Erythroblast (primary cell): ENCODE results near the gene ITGA5.

ENCODE experiments used
- DNase-seq, 2 experiments: peaks; one replicate each; lab custom pipeline; 2025; lab: John Stamatoyannopoulos, UW
- GATA1 ChIP-seq: IDR thresholded peaks from 2 replicates; pipeline ENCODE4 v1.6.1; 2011; ENCODE audit warnings: low read depth, mild to moderate bottlenecking, control low read depth, low read length, moderate library complexity
- POLR2A ChIP-seq: IDR thresholded peaks from 2 replicates; pipeline ENCODE4 v1.6.1; 2011; ENCODE audit warnings: mild to moderate bottlenecking, low read length

ITGA5 gene

GRCh38 chr12:54412348-54412747, 6.7 kb downstream of the ITGA5 start:
- no peak for DNase-seq

GRCh38 chr12:54411391-54412241, 7.5 kb downstream of the ITGA5 start:
- no peak for TF ChIP-seq POLR2A
- no peak for TF ChIP-seq GATA1

More at GRCh38 chr12:54412348-54412747, 6.7 kb downstream of the ITGA5 start:
- no peak for TF ChIP-seq GATA1
- TF ChIP-seq POLR2A, result no peak

GRCh38 chr12:54409267-54409666, 9.8 kb downstream of the ITGA5 start:
- no peak for TF ChIP-seq GATA1
- DNase-seq, result no peak

More at GRCh38 chr12:54411391-54412241, 7.5 kb downstream of the ITGA5 start:
- DNase-seq, result peak; percentile 46 to 66

GRCh38 chr12:54407183-54407905, 11.7 kb downstream of the ITGA5 start:
- TF ChIP-seq POLR2A (no peak), GATA1 (no peak)
- DNase-seq, result no peak

- TF ChIP-seq GATA1 (no peak), POLR2A (no peak)
- DNase-seq, result no peak
Observed at GRCh38 chr12:54405573-54405972, 13.5 kb downstream of the ITGA5 start.

GRCh38 chr12:54405106-54405505, 14.0 kb downstream of the ITGA5 start:
- no peak for TF ChIP-seq POLR2A

GRCh38 chr12:54404061-54405004, 14.7 kb downstream of the ITGA5 start:
- peak; percentile 64 to 84 for DNase-seq

More at GRCh38 chr12:54405106-54405505, 14.0 kb downstream of the ITGA5 start:
- no peak for DNase-seq

GRCh38 chr12:54401119-54401518, 17.9 kb downstream of the ITGA5 start:
- no peak for TF ChIP-seq POLR2A
- TF ChIP-seq GATA1, result no peak
- no peak for DNase-seq

More at GRCh38 chr12:54404061-54405004, 14.7 kb downstream of the ITGA5 start:
- TF ChIP-seq POLR2A (no peak), GATA1 (no peak)

GRCh38 chr12:54398995-54399793, 19.9 kb downstream of the ITGA5 start:
- peak; percentile 80 to 91 for DNase-seq
- no peak for TF ChIP-seq GATA1
- TF ChIP-seq POLR2A, result no peak

GRCh38 chr12:54398218-54398617, 20.8 kb downstream of the ITGA5 start:
- DNase-seq, result no peak
- TF ChIP-seq POLR2A (no peak), GATA1 (no peak)

- no peak for DNase-seq
Observed at GRCh38 chr12:54397157-54397556, 21.9 kb downstream of the ITGA5 start.

GRCh38 chr12:54395545-54395944, 23.5 kb downstream of the ITGA5 start:
- TF ChIP-seq GATA1 (no peak), POLR2A (no peak)
- no peak for DNase-seq

More at GRCh38 chr12:54397157-54397556, 21.9 kb downstream of the ITGA5 start:
- TF ChIP-seq POLR2A, result no peak
- TF ChIP-seq GATA1, result no peak

- TF ChIP-seq POLR2A (no peak), GATA1 (no peak)
- no peak for DNase-seq
Observed at GRCh38 chr12:54394986-54395385, 24.1 kb downstream of the ITGA5 start.
